Heart left ventricle (tissue), 16 donors: ENCODE measurements around the gene DOCK9. TPM values are rescaled to one million over a fixed set of nuclear protein-coding genes. Genes with fewer than 3 reads are reported as not detected.
A peak's percentile ranks its signal among the peaks of the same experiment; 100 is the strongest.

ENCODE experiments used
- ATAC-seq, 4 donors: fragments of 200-7000 bp; cut with Tn5 transposase; one replicate each; pipeline ENCODE4 v1.9.1; 2020 to 2022; ENCODE audit warnings: moderate library complexity in 4 of 4, mild to moderate bottlenecking in 3 of 4, moderate number of reproducible peaks in 1 of 4
- DNase-seq, 5 donors: peaks; one replicate each; pipeline ENCODE4 v3.0.0-alpha.2; 2020
- H3K27ac ChIP-seq, 12 donors: fragments of 200-600 bp; sonication (generic) in 4 of 12; one replicate each; pipeline versions ENCODE4 v1.5.0 to v1.8.0; 2016 to 2022; ENCODE audit warnings: mild to moderate bottlenecking in 2 of 12
- H3K27me3 ChIP-seq, 9 donors: fragments of 200-600 bp; sonication (generic) in 2 of 9; one replicate each; pipeline versions ENCODE4 v1.5.1 to v1.8.0; 2016 to 2022; ENCODE audit warnings: mild to moderate bottlenecking in 3 of 9
- H3K36me3 ChIP-seq, 9 donors: fragments of 200-600 bp; sonication (generic) in 2 of 9; one replicate each; pipeline versions ENCODE4 v1.5.0 to v1.8.0; 2018 to 2022; ENCODE audit warnings: mild to moderate bottlenecking in 2 of 9
- H3K4me1 ChIP-seq, 12 donors: fragments of 200-600 bp; sonication (generic) in 4 of 12; one replicate each; pipeline versions ENCODE4 v1.5.0 to v1.8.0; 2016 to 2022; ENCODE audit warnings: mild to moderate bottlenecking in 3 of 12
- H3K4me3 ChIP-seq, 12 donors: fragments of 200-600 bp; sonication (generic) in 4 of 12; one replicate each; pipeline versions ENCODE4 v1.5.0 to v1.8.0; 2017 to 2022; ENCODE audit warnings: mild to moderate bottlenecking in 9 of 12, moderate library complexity in 4 of 12
- H3K9me3 ChIP-seq, 12 donors: fragments of 200-600 bp; sonication (generic) in 4 of 12; one replicate each; pipeline versions ENCODE4 v1.5.0 to v1.8.0; 2016 to 2022; ENCODE audit warnings: mild to moderate bottlenecking in 1 of 12
- CTCF ChIP-seq, 12 donors: fragments of 200-600 bp; sonication (generic) in 4 of 12; IDR thresholded peaks; one replicate each; pipeline versions ENCODE4 v1.5.0 to v1.8.0; 2018 to 2022; ENCODE audit warnings: antibody characterized with exemption in 12 of 12, mild to moderate bottlenecking in 5 of 12
- POLR2A ChIP-seq, 2 donors: fragments of 450-650 bp; IDR thresholded peaks; one replicate each; pipeline ENCODE4 v1.6.1; 2017; ENCODE audit warnings: antibody characterized with exemption in 2 of 2, mild to moderate bottlenecking in 2 of 2, moderate library complexity in 2 of 2
- WGBS, 4 donors: extraction: QIAGEN DNeasy Blood & Tissue Kit in 2 of 4; methylation state at CpG; one replicate each; pipeline versions ENCODE4 v1.1.5 to v1.1.7; 2013 to 2018; 5-methylcytosine and 5-hydroxymethylcytosine counted together
- intact Hi-C, 10 donors: fragments of 100-400 bp; cut with DNase I; formaldehyde crosslinking; loops; one replicate each; pipeline versions ENCODE4 v1.11.1 to v1.14.2; 2022
- polyA plus RNA-seq, 2 donors: library from polyadenylated mRNA; stranded (reverse); fragments of 200-250 nt; gene quantifications; one replicate each; pipeline ENCODE4 v1.2.3, GENCODE V29; 2013
- total RNA-seq, 9 donors: library from RNA; depleted of rRNA in 2 of 9; stranded (reverse); fragments of >200 nt in 2 of 9; fragmentation: NEBNext Ultra II Directional in 3 of 9; extraction: Animal tissue kit (Norgen Biotek cat#: 25700) in 3 of 9; gene quantifications; one replicate each; pipeline versions ENCODE4 v1.1.0 to v1.2.4, GENCODE V29; 2016 to 2023
- donor health status: ischemic (EF 13 %, LVEDD 7.1; RV severe dilation, severe dysfunction).
- donor health status: healthy with polysubstance abuse.
- donor health status: DM: no; HTN: yes; CAD: no.
- donor health status: DM: no; HTN: no; CAD: no.
- donor health status: ischemic (EF 25% LVEDD 6.9; RV normal size, moderate dysfunction).
- donor health status: ischemic (EF 25% LVEDD 5.7; RV mildly dilated, moderate dysfunction).
- donor health status: healthy.
- donor health status: DM: yes; HTN: yes; CAD: no.
- donor health status: ischemic (EF 35%, LVEDD 5.7; RV mildly dilated, moderate dysfunction).
- donor health status: nonischemic (EF 11% LVEDD 7.7; RV severe dilation, severe dysfunction).
- donor health status: DM: yes; HTN: yes; CAD: no.
- donor health status: PGD.
- donor health status: ischemic (EF 29% LVEDD 5.4; RV normal size, mild dysfunction).
- donor health status: nonischemic (EF 23%, LVEDD 6.1; RV moderate dilation, normal function).

Gene DOCK9
- total and polyA plus RNA-seq, 11 donors, result 21.4 to 128 (median 45.2) TPM

GRCh38 chr13:99005609-99006008 lies 27.7 kb upstream of the DOCK9 start:
- Histone ChIP-seq H3K4me1 (peaks cover 0 to 67% (median 44%) of the 10 kb centered on the region in 12 donors), H3K36me3 (no peaks in the 10 kb centered on the region), H3K27me3 (peaks cover 0 to 5% (median 0%) of the 10 kb centered on the region in 9 donors), H3K9me3 (no peaks in the 10 kb centered on the region), H3K27ac (peak overlapping the region in 2 of 12 donors; percentile 24 to 29), H3K4me3 (no peak overlapping the region)
- DNase-seq, result no peak
- intact Hi-C loops, result no loop called here
- TF ChIP-seq CTCF (IDR thresholded peaks at IDR 0.05), result no peak
- no peak for TF ChIP-seq POLR2A (IDR thresholded peaks at IDR 0.05)
- no peak for ATAC-seq

- Histone ChIP-seq H3K36me3 (no peaks in the 10 kb centered on the region), H3K4me1 (peaks cover 0 to 73% (median 49%) of the 10 kb centered on the region in 12 donors), H3K4me3 (no peak overlapping the region), H3K27ac (peak overlapping the region in 4 of 12 donors; percentile 19 to 31 (median 26)), H3K27me3 (peaks cover 0 to 5% (median 0%) of the 10 kb centered on the region in 9 donors), H3K9me3 (no peaks in the 10 kb centered on the region)
- intact Hi-C loops, result no loop called here
- DNase-seq (no peak), ATAC-seq (peak in 1 of 4 donors; percentile 40)
- 55 to 61% (median 57%) methylated on average over 3 of the region's 3 CpGs for WGBS, 4 donors
- TF ChIP-seq CTCF (IDR thresholded peaks at IDR 0.05), result no peak
- TF ChIP-seq POLR2A (IDR thresholded peaks at IDR 0.05), result no peak
These were observed 27.1 kb upstream of the DOCK9 start for GRCh38 chr13:99004978-99005377.

- no peaks in the 10 kb centered on the region for H3K27me3 ChIP-seq
- DNase-seq, result no peak
- TF ChIP-seq CTCF (IDR thresholded peaks at IDR 0.05) (no peak), POLR2A (IDR thresholded peaks at IDR 0.05) (no peak)
- intact Hi-C loops, result no loop called here
- no peak for ATAC-seq
- WGBS, 4 donors, result 54 to 67% (median 60%) methylated on average over 3 of the region's 3 CpGs
- H3K27ac ChIP-seq, result peak overlapping the region in 4 of 12 donors; percentile 0 to 24 (median 10)
- peaks cover 0 to 78% (median 51%) of the 10 kb centered on the region in 12 donors for H3K4me1 ChIP-seq
- no peaks in the 10 kb centered on the region for H3K9me3 ChIP-seq
- H3K4me3 ChIP-seq, result no peak overlapping the region
- H3K36me3 ChIP-seq, result no peaks in the 10 kb centered on the region
These were observed 26.1 kb upstream of the DOCK9 start for GRCh38 chr13:99003851-99004471.

GRCh38 chr13:99003186-99003585 lies 25.3 kb upstream of the DOCK9 start:
- ATAC-seq, result no peak
- Histone ChIP-seq H3K4me1 (peaks cover 0 to 78% (median 52%) of the 10 kb centered on the region in 12 donors), H3K9me3 (no peaks in the 10 kb centered on the region), H3K4me3 (no peak overlapping the region), H3K36me3 (no peaks in the 10 kb centered on the region), H3K27me3 (no peaks in the 10 kb centered on the region), H3K27ac (no peak overlapping the region)
- intact Hi-C loops, result no loop called here
- DNase-seq, result no peak
- WGBS, 4 donors, result 83 to 87% (median 83%) methylated on average over 4 of the region's 4 CpGs
- TF ChIP-seq CTCF (IDR thresholded peaks at IDR 0.05) (no peak), POLR2A (IDR thresholded peaks at IDR 0.05) (no peak)
